Calu3 (cell line): Measurements from ENCODE around the gene TEDC1. TPM values are rescaled to one million over a fixed set of nuclear protein-coding genes. Genes with fewer than 3 reads are reported as not detected.
A peak's percentile ranks its signal among the peaks of the same experiment; 100 is the strongest.

Experiments
- BruUV-seq: library from RNA; stranded (reverse); fragments of 400-500 nt; replicated peaks from 2 replicates; lab custom pipeline; 2021; lab: Mats Ljungman, UMichigan
- CTCF ChIA-PET: fragments of 300-600 bp; sonication (Branson Sonifier 250); formaldehyde crosslinking; loops from one replicate; lab custom pipeline; 2022; ENCODE audit warnings: antibody characterized with exemption; lab: Charles Lee
- DNase-seq: peaks from one replicate; pipeline ENCODE4 v3.0.0; 2022
- H3K27ac Mint-ChIP-seq: one replicate; pipeline ENCODE4 v1.8.0; 2022; ENCODE audit warnings: mixed read lengths; ENCODE audit not compliant: unreplicated experiment
- H3K27me3 Mint-ChIP-seq: one replicate; pipeline ENCODE4 v1.8.0; 2022; ENCODE audit warnings: mixed read lengths; ENCODE audit not compliant: unreplicated experiment
- H3K36me3 Mint-ChIP-seq: one replicate; pipeline ENCODE4 v1.8.0; 2022; ENCODE audit warnings: mild to moderate bottlenecking, moderate library complexity, mixed read lengths; ENCODE audit not compliant: insufficient read depth, unreplicated experiment
- H3K4me1 Mint-ChIP-seq: one replicate; pipeline ENCODE4 v1.8.0; 2022; ENCODE audit warnings: mild to moderate bottlenecking, low read depth, mixed read lengths; ENCODE audit not compliant: unreplicated experiment
- H3K4me3 Mint-ChIP-seq: one replicate; pipeline ENCODE4 v1.8.0; 2022; ENCODE audit warnings: mild to moderate bottlenecking, low read depth, moderate library complexity, mixed read lengths; ENCODE audit not compliant: unreplicated experiment
- H3K9me3 Mint-ChIP-seq: one replicate; pipeline ENCODE4 v1.8.0; 2022; ENCODE audit warnings: low read depth, mixed read lengths; ENCODE audit not compliant: unreplicated experiment
- CTCF ChIP-seq: fragments of 200-600 bp; IDR thresholded peaks from one replicate; pipeline ENCODE4 v1.8.0; 2022; ENCODE audit warnings: antibody characterized with exemption; ENCODE audit not compliant: unreplicated experiment
- intact Hi-C: fragments of 100-400 bp; cut with micrococcal nuclease; formaldehyde crosslinking; loops from one replicate; pipeline ENCODE4 v1.10.0; 2022; ENCODE audit not compliant: unreplicated experiment
- total RNA-seq: library from RNA; stranded (reverse); gene quantifications from 2 replicates; pipeline ENCODE4 v1.2.3, GENCODE V29; 2022

Gene TEDC1
- total RNA-seq, 1 experiment from 2014 or later: 33.7 TPM

GRCh38 chr14:105484069-105484996, 6.7 kb upstream of the TEDC1 start:
- Mint-ChIP-seq H3K36me3 (peaks cover 44% of the 10 kb centered on the region), H3K4me1 (peaks cover 28% of the 10 kb centered on the region), H3K9me3 (no peaks in the 10 kb centered on the region), H3K27ac (peak overlapping the region; percentile 26), H3K27me3 (no peaks in the 10 kb centered on the region), H3K4me3 (no peak overlapping the region)
- DNase-seq: no peak
- CTCF ChIA-PET: no interaction called here
- intact Hi-C loops: no loop called here
- no TSS peak for BruUV-seq
- TF ChIP-seq CTCF: no peak

- no peak for DNase-seq
- intact Hi-C loops: no loop called here
- Mint-ChIP-seq H3K27me3 (no peaks in the 10 kb centered on the region), H3K4me1 (peaks cover 28% of the 10 kb centered on the region), H3K27ac (peak overlapping the region; percentile 26), H3K9me3 (no peaks in the 10 kb centered on the region), H3K36me3 (peaks cover 45% of the 10 kb centered on the region), H3K4me3 (no peak overlapping the region)
- no peak for TF ChIP-seq CTCF
- CTCF ChIA-PET: no interaction called here
- no TSS peak for BruUV-seq
Observed at GRCh38 chr14:105484997-105485393, 6.1 kb upstream of the TEDC1 start.

- Mint-ChIP-seq H3K36me3 (peaks cover 42% of the 10 kb centered on the region), H3K27ac (no peak overlapping the region), H3K27me3 (no peaks in the 10 kb centered on the region), H3K9me3 (no peaks in the 10 kb centered on the region), H3K4me1 (peaks cover 28% of the 10 kb centered on the region), H3K4me3 (peak overlapping the region; percentile 44)
- CTCF ChIA-PET: no interaction called here
- no TSS peak for BruUV-seq
- peak; percentile 84 for DNase-seq
- intact Hi-C loops: no loop called here
- TF ChIP-seq CTCF: peak; percentile 35
Observed at GRCh38 chr14:105485739-105486162, 5.3 kb upstream of the TEDC1 start.

- H3K36me3 Mint-ChIP-seq: peaks cover 42% of the 10 kb centered on the region
- no peak within 1 kb of the TSS for H3K27ac Mint-ChIP-seq
- no TSS peak for BruUV-seq
- H3K9me3 Mint-ChIP-seq: no peaks in the 10 kb centered on the region
- H3K27me3 Mint-ChIP-seq: no peaks in the 10 kb centered on the region
- TF ChIP-seq CTCF: no peak
- intact Hi-C loops: no loop called here
- CTCF ChIA-PET: no interaction called here
- DNase-seq: no peak
- peaks cover 23% of the 10 kb centered on the region for H3K4me1 Mint-ChIP-seq
- H3K4me3 Mint-ChIP-seq: peak within 1 kb of the TSS; percentile 44
Observed at GRCh38 chr14:105486163-105486973, 4.7 kb upstream of the TEDC1 start, which contains the start of gene CRIP1. TSS of gene CRIP1 (plus strand) at chr14:105486886. CDS start at chr14:105487260, 374 bp downstream.
